Measurements from ENCODE around the gene SNAP25. TPM values are rescaled to one million over a fixed set of nuclear protein-coding genes. Genes with fewer than 3 reads are reported as not detected.

SNAP25 gene
- total RNA-seq, 1 experiment from 2014 or later, result 0.39 TPM

- Histone ChIP-seq H4K20me1 (ENCODE audit: insufficient read depth) (no peaks in the 10 kb centered on the region), H3K27me3 (ENCODE audit: insufficient read depth, low read length) (peaks cover 21% of the 10 kb centered on the region; the same call in 1 of the 2 replicates), H3K27ac (ENCODE audit: low read depth, low read length) (no peak overlapping the region), H3K4me3 (replicated peaks in 1 of 2; ENCODE audit: low read depth in 1 of 2, low read length in 2 of 2) (no peak overlapping the region), H3K9me3 (ENCODE audit: control insufficient read depth in 1 of 2, insufficient read depth in 1 of 2, low read depth in 1 of 2, low read length in 2 of 2) (no peaks in the 10 kb centered on the region), H2AFZ (ENCODE audit: low read depth, low read length, poor library complexity, severe bottlenecking) (no peak overlapping the region), H3K4me1 (ENCODE audit: control insufficient read depth in 1 of 2, insufficient read depth in 2 of 2, low read length in 2 of 2) (peaks cover 0 to 7% of the 10 kb centered on the region in 2 experiments; a peak in 3 of 4 replicates), H3K36me3 (ENCODE audit: control insufficient read depth in 1 of 2, insufficient read depth in 2 of 2, low read length in 2 of 2) (no peaks in the 10 kb centered on the region), H3K79me2 (ENCODE audit: insufficient read depth, low read length) (no peaks in the 10 kb centered on the region), H3K4me2 (ENCODE audit: low read length) (no peak overlapping the region), H3K9ac (ENCODE audit: low read length) (no peak overlapping the region), H3K9me2 (ENCODE audit: insufficient read depth) (no peaks in the 10 kb centered on the region)
- ChIA-PET POLR2A (no interaction called here), RAD21 (ENCODE audit: low non-redundant PET in 1 of 2, low total read pairs in 2 of 2, uncharacterized antibody in 2 of 2, unreplicated experiment in 2 of 2) (no interaction called here), CTCF (no interaction called here)
- no TSS peak for BruUV-seq (replicated peaks)
- no peak for TF ChIP-seq SP1 (IDR thresholded peaks at IDR 0.05; ENCODE audit: low read depth)
- no peak for ATAC-seq
- DNase-seq (ENCODE audit: low read depth, low spot score), result no peak
- intact Hi-C loops (cut with micrococcal nuclease), result no loop called here
Measured at GRCh38 chr20:10307359-10307735, 88.7 kb downstream of the SNAP25 start.

DNA sequence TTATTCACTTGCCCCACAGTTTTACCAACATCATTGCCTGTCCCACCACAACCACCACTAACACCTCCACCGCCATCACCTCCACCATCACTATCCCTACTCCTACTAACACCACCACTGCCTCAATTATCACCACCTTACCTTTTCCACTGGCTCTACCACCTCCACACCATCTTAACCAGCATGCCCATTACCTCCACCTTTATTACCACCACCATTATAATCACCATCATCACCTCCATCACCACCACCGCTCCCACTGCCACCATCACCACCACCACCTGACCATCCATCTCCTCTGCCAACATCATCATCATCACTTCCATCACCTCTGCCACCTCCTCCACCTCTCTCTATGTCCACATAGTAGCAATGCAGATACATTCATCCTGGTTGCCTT lies 90.0 kb downstream of the SNAP25 start:
- ChIA-PET CTCF (no interaction called here), POLR2A (no interaction called here), RAD21 (ENCODE audit: low non-redundant PET in 1 of 2, low total read pairs in 2 of 2, uncharacterized antibody in 2 of 2, unreplicated experiment in 2 of 2) (no interaction called here)
- peaks cover 0 to 7% of the 10 kb centered on the region in 2 experiments; a peak in 3 of 4 replicates for H3K4me1 ChIP-seq (ENCODE audit: control insufficient read depth in 1 of 2, insufficient read depth in 2 of 2, low read length in 2 of 2)
- no peak for TF ChIP-seq SP1 (IDR thresholded peaks at IDR 0.05; ENCODE audit: low read depth)
- no peak for TF ChIP-seq CBX3 (IDR thresholded peaks at IDR 0.05; ENCODE audit: low read depth)
- TF ChIP-seq, protein P1, sequence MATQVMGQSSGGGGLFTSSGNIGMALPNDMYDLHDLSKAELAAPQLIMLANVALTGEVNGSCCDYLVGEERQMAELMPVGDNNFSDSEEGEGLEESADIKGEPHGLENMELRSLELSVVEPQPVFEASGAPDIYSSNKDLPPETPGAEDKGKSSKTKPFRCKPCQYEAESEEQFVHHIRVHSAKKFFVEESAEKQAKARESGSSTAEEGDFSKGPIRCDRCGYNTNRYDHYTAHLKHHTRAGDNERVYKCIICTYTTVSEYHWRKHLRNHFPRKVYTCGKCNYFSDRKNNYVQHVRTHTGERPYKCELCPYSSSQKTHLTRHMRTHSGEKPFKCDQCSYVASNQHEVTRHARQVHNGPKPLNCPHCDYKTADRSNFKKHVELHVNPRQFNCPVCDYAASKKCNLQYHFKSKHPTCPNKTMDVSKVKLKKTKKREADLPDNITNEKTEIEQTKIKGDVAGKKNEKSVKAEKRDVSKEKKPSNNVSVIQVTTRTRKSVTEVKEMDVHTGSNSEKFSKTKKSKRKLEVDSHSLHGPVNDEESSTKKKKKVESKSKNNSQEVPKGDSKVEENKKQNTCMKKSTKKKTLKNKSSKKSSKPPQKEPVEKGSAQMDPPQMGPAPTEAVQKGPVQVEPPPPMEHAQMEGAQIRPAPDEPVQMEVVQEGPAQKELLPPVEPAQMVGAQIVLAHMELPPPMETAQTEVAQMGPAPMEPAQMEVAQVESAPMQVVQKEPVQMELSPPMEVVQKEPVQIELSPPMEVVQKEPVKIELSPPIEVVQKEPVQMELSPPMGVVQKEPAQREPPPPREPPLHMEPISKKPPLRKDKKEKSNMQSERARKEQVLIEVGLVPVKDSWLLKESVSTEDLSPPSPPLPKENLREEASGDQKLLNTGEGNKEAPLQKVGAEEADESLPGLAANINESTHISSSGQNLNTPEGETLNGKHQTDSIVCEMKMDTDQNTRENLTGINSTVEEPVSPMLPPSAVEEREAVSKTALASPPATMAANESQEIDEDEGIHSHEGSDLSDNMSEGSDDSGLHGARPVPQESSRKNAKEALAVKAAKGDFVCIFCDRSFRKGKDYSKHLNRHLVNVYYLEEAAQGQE (IDR thresholded peaks at IDR 0.05; ENCODE audit: low read depth), result no peak
- TF ChIP-seq YY1 (IDR thresholded peaks at IDR 0.05; ENCODE audit: extremely low read depth, insufficient replicate concordance, low read depth, low read length), result no peak
- no peak for TF ChIP-seq RAD21 (IDR thresholded peaks at IDR 0.05; ENCODE audit: low read depth)
- TF ChIP-seq FOSL1 (IDR thresholded peaks at IDR 0.05; ENCODE audit: low read depth), result no peak
- no peak for TF ChIP-seq POLR2AphosphoS5 (IDR thresholded peaks at IDR 0.05; ENCODE audit: low read depth, low read length)
- TF ChIP-seq SRF (IDR thresholded peaks at IDR 0.05; ENCODE audit: low read depth), result no peak
- no peak for TF ChIP-seq JUND (IDR thresholded peaks at IDR 0.05)
- TF ChIP-seq TCF7L2 (IDR thresholded peaks at IDR 0.05; ENCODE audit: borderline replicate concordance, extremely low read depth, insufficient read depth, insufficient read length), result no peak
- no peak overlapping the region for H3K4me3 ChIP-seq (replicated peaks in 1 of 2; ENCODE audit: low read depth in 1 of 2, low read length in 2 of 2)
- peaks cover 22% of the 10 kb centered on the region for H3K27me3 ChIP-seq (ENCODE audit: insufficient read depth, low read length)
- H3K4me2 ChIP-seq (ENCODE audit: low read length), result no peak overlapping the region
- intact Hi-C loops (cut with micrococcal nuclease), result no loop called here
- H3K27ac ChIP-seq (ENCODE audit: low read depth, low read length), result no peak overlapping the region
- no peaks in the 10 kb centered on the region for H3K79me2 ChIP-seq (ENCODE audit: insufficient read depth, low read length)
- H3K9me3 ChIP-seq (ENCODE audit: control insufficient read depth in 1 of 2, insufficient read depth in 1 of 2, low read depth in 1 of 2, low read length in 2 of 2), result no peaks in the 10 kb centered on the region
- H3K9ac ChIP-seq (ENCODE audit: low read length), result no peak overlapping the region
- H3K9me2 ChIP-seq (ENCODE audit: insufficient read depth), result no peaks in the 10 kb centered on the region
- no peaks in the 10 kb centered on the region for H3K36me3 ChIP-seq (ENCODE audit: control insufficient read depth in 1 of 2, insufficient read depth in 2 of 2, low read length in 2 of 2)
- BruUV-seq (replicated peaks), result no TSS peak
- ATAC-seq (no peak), DNase-seq (ENCODE audit: low read depth, low spot score) (no peak)
- no peak overlapping the region for H2AFZ ChIP-seq (ENCODE audit: low read depth, low read length, poor library complexity, severe bottlenecking)
- H4K20me1 ChIP-seq (ENCODE audit: insufficient read depth), result no peaks in the 10 kb centered on the region
